ENCODE results near the gene GRIK1. TPM values are rescaled to one million over a fixed set of nuclear protein-coding genes. Genes with fewer than 3 reads are reported as not detected.

Gene GRIK1
- total RNA-seq, 1 donor: not detected

Other genes with a start within 250 kb of the GRIK1 start
- not detected for gene CLDN17, start 226.8 kb upstream of the GRIK1 start, total RNA-seq